Left cardiac atrium (tissue), 4 donors: ENCODE data around the gene RALGAPB. TPM values are rescaled to one million over a fixed set of nuclear protein-coding genes. Genes with fewer than 3 reads are reported as not detected.
"Not testable (repeated sequence)": the region's sequence is repeated elsewhere in the genome, so short reads cannot be mapped to it uniquely, and the experiment has no call there.

Experiments used
- ATAC-seq, 2 donors: fragments of 200-7000 bp; cut with Tn5 transposase; one replicate each; pipeline ENCODE4 v1.9.1; 2020; ENCODE audit warnings: mild to moderate bottlenecking in 2 of 2, moderate library complexity in 2 of 2
- DNase-seq: peaks from one replicate; pipeline ENCODE4 v3.0.0-alpha.2; 2020
- intact Hi-C, 2 donors: fragments of 100-400 bp; cut with DNase I; formaldehyde crosslinking; loops; one replicate each; pipeline versions ENCODE4 v1.14.1 to v1.15.1; 2022 to 2023
- long read RNA-seq: library from polyadenylated mRNA; unstranded; transcript quantifications from one replicate; pipeline ENCODE4 v2.0.0, GENCODE V29; 2021
- total RNA-seq, 2 donors: library from RNA; stranded (reverse); fragmentation: NEBNext Ultra II Directional; extraction: Animal tissue kit (Norgen Biotek cat#: 25700); gene quantifications; one replicate each; pipeline ENCODE4 v1.2.1, GENCODE V29; 2021
- donor health status: DM: no; HTN: yes; CAD: no.
- donor health status: DM: no; HTN: yes; CAD: no; lungs with severe emphysema.
- donor health status: DM: yes; HTN: yes; CAD: no.
- donor health status: Dilated cardiomyopathy.

RALGAPB gene
- total RNA-seq = 10 to 100 TPM; 19.5 to 27.2 TPM
- long read RNA-seq, partial matches to known transcripts = 8 of 11 reads
- long read RNA-seq, other reads (novel, unspliced or antisense) = 3 of 11 reads

DNA sequence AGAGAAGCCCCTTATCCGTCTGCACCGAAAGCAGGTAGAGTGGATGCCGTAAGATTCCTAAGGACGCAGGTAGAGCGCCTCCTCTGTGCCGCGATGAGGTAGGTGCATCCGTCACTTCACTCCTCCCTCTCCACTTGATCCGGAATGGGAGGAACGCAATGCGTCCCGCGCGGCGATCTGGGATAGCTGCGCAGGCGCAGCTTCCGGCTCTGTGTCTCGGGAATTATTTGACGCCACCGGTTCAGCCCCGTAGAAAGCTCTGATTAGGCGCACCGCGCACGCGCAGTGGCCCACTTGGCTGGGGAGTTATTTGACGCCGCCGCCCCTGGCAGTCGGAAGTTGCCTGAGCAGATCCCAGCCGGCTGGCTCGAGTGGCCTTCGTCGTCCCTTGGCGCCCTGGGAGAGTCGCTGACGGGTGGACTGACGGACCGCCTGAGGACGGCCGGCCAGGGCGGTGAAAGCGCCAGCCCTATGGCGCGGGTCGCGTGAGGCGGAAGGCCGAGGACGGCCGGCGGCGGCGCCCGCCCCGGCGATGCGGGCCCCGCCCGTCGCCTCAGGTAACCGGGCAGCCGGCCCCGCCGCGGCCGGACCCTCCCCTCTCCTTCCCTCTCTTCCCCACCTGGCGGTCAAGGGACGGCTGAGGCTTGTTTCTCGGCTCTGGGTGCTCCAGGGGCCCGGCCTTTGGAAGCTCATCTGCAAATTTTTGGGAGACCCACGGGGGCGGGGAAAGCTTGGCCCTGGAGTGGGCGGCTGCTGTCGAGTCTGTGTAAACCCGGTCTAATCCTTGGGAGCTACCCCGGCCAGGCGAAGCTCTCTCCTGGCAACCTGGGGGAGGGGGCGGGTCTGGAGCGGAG lies at the start of gene RALGAPB:
TSS of gene RALGAPB (plus strand) at position 331 of the 854 bp plus-strand sequence. CDS start 15,590 bp downstream, outside the sequence.
- peak; percentile 97 to 98 for ATAC-seq
- intact Hi-C loops = loop anchor here in 1 of 2 donors (1.0 kb wide), 1 partner anchor 37 kb away; the partner anchor contains the start of gene SNHG17
- peak; percentile 99 for DNase-seq

DNA sequence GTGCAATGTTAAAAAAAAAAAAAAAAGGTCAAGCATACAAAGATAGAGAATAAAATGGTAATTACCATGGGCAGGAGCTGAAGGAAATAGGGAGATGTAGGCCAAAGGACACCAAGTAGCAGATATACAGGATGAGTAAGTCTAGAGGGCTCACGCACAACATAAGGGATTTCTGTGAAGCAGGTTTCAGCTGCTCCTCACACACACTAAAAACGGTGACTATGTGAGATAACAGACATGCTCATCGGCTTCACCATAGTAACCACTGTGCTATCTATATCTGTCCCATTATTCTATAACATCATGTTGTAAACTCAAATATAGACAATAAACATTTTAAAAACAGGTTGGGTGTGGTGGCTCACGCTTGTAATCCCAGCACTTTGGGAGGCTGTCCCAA lies 49.1 kb upstream of the RALGAPB start:
- ATAC-seq = no peak

DNA sequence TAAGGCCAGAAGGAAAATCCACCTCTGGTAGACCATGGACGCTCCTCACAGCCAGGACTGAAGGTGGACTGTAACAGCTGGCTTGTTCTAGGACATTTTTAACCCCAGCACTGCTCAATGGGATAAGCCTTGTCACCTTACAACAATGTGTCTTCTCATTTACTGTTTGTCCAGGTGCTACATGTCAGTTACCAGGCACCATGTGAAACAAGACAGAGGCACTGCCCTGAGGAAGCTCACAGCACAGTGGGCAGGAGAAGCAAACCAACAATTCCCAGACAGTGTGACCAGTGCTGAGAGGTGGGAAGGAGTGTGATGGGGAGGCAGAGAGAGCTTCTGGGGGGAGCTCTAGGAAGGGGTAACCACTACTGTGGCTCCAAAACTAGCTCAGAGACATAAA lies 48.2 kb upstream of the RALGAPB start:
- DNase-seq (no peak), ATAC-seq (no peak)
- intact Hi-C loops = no loop called here

More for the DNA sequence above, 49.1 kb upstream of the RALGAPB start:
- intact Hi-C loops = no loop called here
- no peak for DNase-seq

DNA sequence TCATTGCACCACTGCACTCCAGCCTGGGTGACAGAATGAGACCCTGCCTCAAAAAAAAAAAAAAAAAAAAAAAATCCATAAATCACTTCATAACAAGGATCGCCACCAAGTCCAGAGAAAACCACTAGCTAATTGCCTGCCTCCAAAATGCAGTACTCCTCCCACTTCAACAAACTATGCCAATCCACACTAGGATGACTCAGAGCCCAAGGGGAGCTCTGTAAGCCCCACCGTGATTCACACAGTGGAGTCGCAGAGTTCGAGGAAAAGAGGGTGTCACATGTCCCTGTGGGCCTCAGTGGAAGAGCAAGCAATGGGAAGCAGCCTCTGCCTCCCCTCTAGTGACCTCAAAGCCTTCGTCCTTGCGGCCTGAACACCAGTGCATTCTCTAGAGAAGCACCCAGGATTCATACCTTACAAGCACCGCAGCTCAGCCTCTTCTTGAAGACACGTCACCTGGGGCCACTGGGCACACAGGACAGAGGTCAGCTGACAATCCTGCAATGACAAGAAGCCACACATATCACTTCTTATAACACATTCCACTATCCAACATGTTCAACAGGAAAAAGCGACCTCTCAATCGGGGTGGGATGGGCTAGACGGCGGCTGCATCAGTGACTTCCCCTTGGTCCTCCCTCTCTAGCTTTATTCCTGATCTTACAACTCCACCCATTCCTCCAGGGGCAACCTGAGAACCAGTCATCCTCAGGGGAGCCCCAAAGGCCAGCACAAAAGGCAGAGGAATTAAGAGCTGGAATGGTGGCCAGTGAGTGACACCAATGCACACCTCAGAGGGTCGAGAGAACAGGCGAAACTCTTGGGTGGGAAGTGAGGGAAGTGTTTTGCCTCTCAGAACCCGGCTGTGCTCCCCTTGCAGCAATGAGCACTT lies 46.4 kb upstream of the RALGAPB start:
- intact Hi-C loops = no loop called here

DNA sequence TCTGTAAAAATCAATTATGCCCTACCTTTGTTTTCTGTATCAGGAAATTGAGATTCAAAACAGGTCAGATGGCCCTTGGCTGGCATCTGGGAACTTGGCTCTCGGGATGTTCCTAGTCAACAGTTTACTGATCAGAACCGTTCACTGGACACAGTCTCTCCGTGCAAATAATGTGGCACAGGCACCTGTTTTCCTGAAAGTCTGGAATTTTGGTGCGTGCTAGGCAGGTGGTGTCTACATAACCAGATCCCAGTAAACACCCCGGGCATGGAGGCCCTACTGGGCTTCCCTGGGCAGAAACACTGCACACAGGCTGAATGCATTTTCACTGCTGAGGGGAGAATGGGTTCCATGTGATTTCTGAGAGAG lies 45.0 kb upstream of the RALGAPB start:
- intact Hi-C loops = no loop called here
- no peak for ATAC-seq

More for the DNA sequence above, 46.4 kb upstream of the RALGAPB start:
- DNase-seq = no peak
- ATAC-seq = peak; percentile 35 to 69

GRCh38 chr20:38428800-38429199 lies 43.8 kb upstream of the RALGAPB start:
- DNase-seq = no peak
- intact Hi-C loops = no loop called here
- ATAC-seq = no peak

More for the DNA sequence above, 45.0 kb upstream of the RALGAPB start:
- DNase-seq = no peak

DNA sequence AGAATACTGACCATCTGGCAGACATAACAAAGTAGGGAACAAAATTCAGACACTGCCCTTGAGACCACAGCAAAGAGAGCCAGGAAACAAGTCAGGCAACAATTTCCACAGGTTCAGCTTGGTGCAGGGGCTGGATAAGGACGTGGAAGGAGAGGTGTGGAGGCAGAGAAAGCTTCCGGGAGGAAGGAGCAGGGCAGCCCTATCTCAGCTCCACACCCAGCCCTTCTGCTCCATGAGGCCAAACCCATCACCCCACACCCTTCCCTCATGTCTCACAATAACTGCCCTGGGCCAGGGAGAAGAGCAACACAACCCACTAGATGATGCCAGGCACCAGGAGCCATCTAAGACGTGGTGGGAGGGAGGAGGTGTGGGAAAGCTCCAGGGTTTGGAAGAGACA lies 43.3 kb upstream of the RALGAPB start:
- intact Hi-C loops = no loop called here
- peak in 1 of 2 donors; percentile 9 for ATAC-seq
- DNase-seq = no peak

GRCh38 chr20:38430679-38431325 lies 41.8 kb upstream of the RALGAPB start:
- DNase-seq (no peak), ATAC-seq (no peak)
- intact Hi-C loops = no loop called here

DNA sequence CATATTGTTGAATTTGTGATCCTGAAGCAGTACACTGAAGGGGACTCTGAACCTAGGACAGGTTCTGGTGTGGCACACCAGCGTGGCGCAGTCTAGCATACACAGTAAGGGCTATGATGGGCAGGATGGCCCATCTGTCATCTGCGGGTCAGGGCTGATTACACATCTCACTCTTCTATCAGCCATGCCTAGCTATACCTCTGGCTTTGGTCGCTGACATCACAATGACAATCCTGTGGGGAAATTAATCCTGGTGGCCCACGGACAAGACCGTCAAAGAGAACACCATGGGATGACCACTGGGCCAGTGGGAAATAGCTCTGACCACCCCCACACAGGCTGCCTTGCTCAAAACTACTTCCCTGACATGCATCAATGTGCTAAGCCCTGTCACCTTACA lies 40.4 kb upstream of the RALGAPB start:
- DNase-seq (no peak), ATAC-seq (no peak)
- intact Hi-C loops = no loop called here

DNA sequence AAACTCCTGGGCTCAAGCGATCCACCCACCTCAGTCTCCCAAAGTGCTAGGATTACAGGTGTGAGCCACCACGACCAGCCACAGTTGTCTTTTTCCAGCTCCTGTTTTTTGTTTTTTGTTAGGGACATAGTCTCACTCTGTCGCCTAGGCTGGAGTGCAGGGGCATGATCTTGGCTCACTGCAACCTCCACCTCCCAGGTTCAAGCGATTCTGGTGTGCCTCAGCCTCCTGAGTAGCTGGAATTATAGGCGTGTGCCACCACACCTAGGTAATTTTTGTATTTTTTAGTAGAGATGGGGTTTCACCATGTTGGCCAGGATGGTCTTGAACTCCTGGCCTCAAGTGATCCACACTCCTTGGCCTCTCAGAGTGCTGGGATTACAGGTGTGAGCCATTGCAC lies 39.8 kb upstream of the RALGAPB start:
- intact Hi-C loops, ATAC-seq, DNase-seq: not testable (repeated sequence)

DNA sequence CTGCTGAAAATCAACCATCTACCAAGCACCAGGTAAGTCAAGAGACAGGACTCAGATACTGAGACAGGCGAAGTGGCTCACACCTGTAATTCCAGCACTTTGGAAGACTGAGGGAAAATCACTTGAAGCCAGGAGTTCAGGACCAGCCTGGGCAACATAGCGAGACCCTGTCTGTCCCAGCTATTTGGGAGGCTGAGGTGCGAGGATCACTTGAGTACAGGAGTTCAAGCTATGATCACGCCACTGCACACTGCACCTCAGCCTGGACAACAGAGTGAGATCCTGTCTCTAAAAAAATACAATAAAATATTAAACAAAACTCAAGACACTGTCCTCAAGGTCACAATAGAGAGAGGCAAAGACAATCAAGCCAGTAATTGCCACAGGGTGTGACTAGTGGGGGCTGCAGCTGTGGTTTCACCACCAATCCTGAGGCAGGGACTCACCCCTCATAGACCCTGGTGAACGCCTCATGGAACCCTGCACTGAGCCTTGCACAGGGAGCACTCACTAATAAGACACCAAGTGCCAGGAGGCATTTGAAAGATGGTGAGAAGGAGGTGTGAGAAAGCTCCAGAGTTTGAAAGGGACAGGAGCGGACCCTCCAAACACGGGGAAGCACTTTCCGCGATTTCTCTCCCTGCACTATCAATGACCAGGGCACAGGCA lies 39.2 kb upstream of the RALGAPB start:
- no peak for ATAC-seq
- intact Hi-C loops = no loop called here
- DNase-seq = no peak

GRCh38 chr20:38434301-38434741 lies 38.3 kb upstream of the RALGAPB start:
- no peak for DNase-seq
- intact Hi-C loops = no loop called here
- ATAC-seq = peak; percentile 43 to 67

- ATAC-seq = peak; percentile 91 to 92
- DNase-seq = peak; percentile 93
- intact Hi-C loops = loop anchor here in 1 of 2 donors (1.0 kb wide), 1 partner anchor 37 kb away; the partner anchor contains the start of gene RALGAPB
Observed at GRCh38 chr20:38434770-38435554, 37.7 kb upstream of the RALGAPB start, which contains the start of gene SNHG17. Gene SNHG17 (minus strand): TSS chr20:38435328.

DNA sequence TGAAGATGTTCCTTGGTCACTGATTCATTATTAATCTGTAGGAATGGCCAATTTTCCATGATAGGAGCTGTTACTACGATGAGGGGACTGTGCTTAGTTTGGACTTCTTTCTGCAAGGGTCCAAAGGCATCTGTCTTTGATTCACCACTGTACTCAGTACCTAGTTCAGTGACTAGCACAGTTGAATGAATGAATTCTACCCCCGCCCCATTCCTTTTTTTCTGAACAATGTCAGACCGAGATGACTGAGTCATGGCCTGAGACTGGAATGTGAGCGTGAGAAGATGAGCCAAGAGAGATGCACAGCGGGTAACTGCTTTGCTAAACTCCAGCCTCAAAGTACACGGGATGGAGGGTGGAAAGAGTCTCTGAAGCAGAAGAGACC lies 37.1 kb upstream of the RALGAPB start:
- DNase-seq = no peak
- intact Hi-C loops = loop anchor here in 1 of 2 donors (1.0 kb wide), 1 partner anchor 37 kb away; the partner anchor contains the start of gene RALGAPB
- ATAC-seq = no peak

GRCh38 chr20:38437796-38438195 lies 34.8 kb upstream of the RALGAPB start:
- intact Hi-C loops = no loop called here
- DNase-seq (no peak), ATAC-seq (no peak)

DNA sequence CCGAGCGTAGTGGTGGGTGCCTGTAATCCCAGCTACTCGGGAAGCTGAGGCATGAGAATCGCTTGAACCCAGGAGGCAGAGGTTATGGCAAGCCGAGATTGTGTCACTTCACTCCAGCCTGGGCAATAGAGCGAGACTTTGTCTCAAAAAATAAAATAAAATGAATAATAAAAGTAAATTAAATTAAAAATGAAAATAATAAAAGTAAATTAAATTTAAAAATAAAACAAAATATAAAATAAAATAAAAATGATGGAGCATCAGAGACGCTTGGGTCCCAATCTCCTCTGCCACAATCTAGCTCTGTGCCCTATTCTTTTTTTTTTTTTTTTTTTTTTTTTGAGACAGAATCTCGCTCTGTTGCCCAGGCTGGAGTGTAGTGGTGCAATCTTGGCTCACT lies 31.5 kb upstream of the RALGAPB start:
- DNase-seq, ATAC-seq, intact Hi-C loops: not testable (repeated sequence)

DNA sequence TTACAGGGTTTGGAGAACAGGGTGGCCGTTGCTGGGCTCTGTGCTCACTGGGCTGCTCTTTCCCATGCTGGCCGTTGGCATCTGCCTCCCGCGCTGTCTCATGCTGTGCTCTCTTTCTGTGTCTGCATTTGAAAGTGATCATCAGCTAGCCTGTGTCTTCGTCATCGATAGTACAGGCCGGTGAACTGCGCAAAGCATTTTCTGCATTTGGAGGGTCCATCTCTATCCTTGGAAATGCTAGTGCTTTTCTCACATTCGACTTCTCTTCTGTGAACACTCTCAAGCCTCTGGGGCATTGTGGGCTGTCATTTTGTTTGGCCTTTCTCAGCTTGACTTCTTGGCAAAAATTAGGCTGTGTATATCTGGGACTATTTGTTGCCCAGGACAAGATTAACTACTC lies 30.7 kb upstream of the RALGAPB start:
- DNase-seq = no peak
- intact Hi-C loops = no loop called here
- ATAC-seq = no peak

DNA sequence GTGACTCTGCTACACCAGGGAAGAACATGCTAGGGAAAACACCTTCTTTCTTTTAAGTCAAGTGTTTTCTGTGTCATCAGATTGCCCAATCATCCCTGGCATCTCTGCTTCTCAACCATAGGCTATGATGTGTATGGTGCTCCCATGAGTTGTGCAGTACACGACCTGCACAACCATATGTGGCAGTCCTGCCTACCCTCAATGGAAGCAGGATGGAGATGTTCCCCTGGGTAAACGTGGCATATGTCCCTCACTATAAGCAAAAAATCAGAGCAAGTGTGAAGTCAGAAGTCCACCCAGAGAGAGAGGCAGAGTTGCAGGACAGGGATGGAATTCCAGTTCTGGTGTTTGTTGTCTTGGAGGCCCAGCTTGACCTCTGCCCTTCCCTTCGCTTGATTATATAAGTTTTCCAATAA lies 27.3 kb upstream of the RALGAPB start:
- ATAC-seq (no peak), DNase-seq (no peak)
- intact Hi-C loops = no loop called here
